ENCODE results near the gene CALCOCO1.

DNA sequence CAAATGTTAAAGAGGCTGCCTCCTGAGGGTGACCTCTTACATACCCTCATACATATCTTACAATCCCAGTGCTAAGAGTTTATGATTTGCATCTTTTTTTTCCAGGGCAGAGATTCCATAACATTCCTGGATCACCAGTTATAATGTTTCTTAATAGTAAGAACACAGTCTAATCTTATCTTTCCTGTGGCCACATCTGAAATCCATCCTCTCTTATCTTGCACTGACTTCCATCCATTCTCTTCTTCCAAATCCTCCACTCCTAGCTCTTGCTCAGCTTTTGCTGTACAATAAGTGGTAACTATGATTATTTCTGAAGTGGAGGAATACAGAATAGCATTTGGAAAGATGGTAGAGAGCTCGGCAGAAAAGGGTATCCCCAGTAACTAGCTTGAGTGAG, 6.3 kb downstream of the CALCOCO1 start:
- TF ChIP-seq, protein P1, sequence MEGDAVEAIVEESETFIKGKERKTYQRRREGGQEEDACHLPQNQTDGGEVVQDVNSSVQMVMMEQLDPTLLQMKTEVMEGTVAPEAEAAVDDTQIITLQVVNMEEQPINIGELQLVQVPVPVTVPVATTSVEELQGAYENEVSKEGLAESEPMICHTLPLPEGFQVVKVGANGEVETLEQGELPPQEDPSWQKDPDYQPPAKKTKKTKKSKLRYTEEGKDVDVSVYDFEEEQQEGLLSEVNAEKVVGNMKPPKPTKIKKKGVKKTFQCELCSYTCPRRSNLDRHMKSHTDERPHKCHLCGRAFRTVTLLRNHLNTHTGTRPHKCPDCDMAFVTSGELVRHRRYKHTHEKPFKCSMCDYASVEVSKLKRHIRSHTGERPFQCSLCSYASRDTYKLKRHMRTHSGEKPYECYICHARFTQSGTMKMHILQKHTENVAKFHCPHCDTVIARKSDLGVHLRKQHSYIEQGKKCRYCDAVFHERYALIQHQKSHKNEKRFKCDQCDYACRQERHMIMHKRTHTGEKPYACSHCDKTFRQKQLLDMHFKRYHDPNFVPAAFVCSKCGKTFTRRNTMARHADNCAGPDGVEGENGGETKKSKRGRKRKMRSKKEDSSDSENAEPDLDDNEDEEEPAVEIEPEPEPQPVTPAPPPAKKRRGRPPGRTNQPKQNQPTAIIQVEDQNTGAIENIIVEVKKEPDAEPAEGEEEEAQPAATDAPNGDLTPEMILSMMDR (IDR thresholded peaks at IDR 0.05; ENCODE audit: insufficient read depth, low read length), result no peak
- TF ChIP-seq SPI1 (IDR thresholded peaks at IDR 0.05; ENCODE audit: borderline replicate concordance, low read depth), result no peak
